Breast epithelium (tissue), 4 donors: ENCODE measurements around the gene UGT3A1. TPM values are rescaled to one million over a fixed set of nuclear protein-coding genes. Genes with fewer than 3 reads are reported as not detected.
"Not testable (repeated sequence)": the region's sequence is repeated elsewhere in the genome, so short reads cannot be mapped to it uniquely, and the experiment has no call there.

Source experiments
- DNase-seq, 2 donors: peaks; one replicate each; pipeline ENCODE4 v3.0.0-alpha.2; 2019; ENCODE audit warnings: low spot score in 2 of 2
- H3K27ac ChIP-seq, 2 donors: fragments of 200-600 bp; sonication (generic) in 1 of 2; one replicate each; pipeline ENCODE4 v1.5.1; 2016 to 2019; ENCODE audit warnings: mild to moderate bottlenecking in 1 of 2
- H3K27me3 ChIP-seq, 2 donors: fragments of 200-600 bp; sonication (generic) in 1 of 2; one replicate each; pipeline versions ENCODE4 v1.5.1 to v1.6.0; 2017 to 2019; ENCODE audit warnings: control low read depth in 1 of 2, mild to moderate bottlenecking in 1 of 2
- H3K36me3 ChIP-seq: fragments of 200-600 bp; one replicate; pipeline ENCODE4 v1.5.1; 2019
- H3K4me1 ChIP-seq, 2 donors: fragments of 200-600 bp; sonication (generic); one replicate each; pipeline ENCODE4 v1.5.1; 2016 to 2019; ENCODE audit warnings: control low read depth in 1 of 2
- H3K4me3 ChIP-seq, 3 donors: fragments of 200-600 bp; sonication (generic); 1 replicate in 2 of 3; 2 replicates in 1 of 3; pipeline ENCODE4 v1.5.1; 2016 to 2019; ENCODE audit warnings: mild to moderate bottlenecking in 3 of 3, moderate library complexity in 2 of 3
- H3K9me3 ChIP-seq, 2 donors: fragments of 200-600 bp; sonication (generic) in 1 of 2; one replicate each; pipeline ENCODE4 v1.5.1; 2016 to 2019; ENCODE audit warnings: control low read depth in 1 of 2
- CTCF ChIP-seq, 3 donors: fragments of 450-650 bp; IDR thresholded peaks; one replicate each; pipeline ENCODE4 v1.5.1; 2016 to 2017; ENCODE audit warnings: antibody characterized with exemption in 3 of 3, mild to moderate bottlenecking in 3 of 3, moderate library complexity in 3 of 3
- POLR2A ChIP-seq: fragments of 450-650 bp; IDR thresholded peaks from one replicate; pipeline ENCODE4 v1.6.1; 2016; ENCODE audit warnings: antibody characterized with exemption, mild to moderate bottlenecking, moderate library complexity
- POLR2AphosphoS5 ChIP-seq, 3 donors: sonication (generic); formaldehyde crosslinking; IDR thresholded peaks; one replicate each; pipeline ENCODE4 v1.6.1; 2017; ENCODE audit warnings: antibody characterized with exemption in 3 of 3
- intact Hi-C: fragments of 100-400 bp; cut with DNase I; formaldehyde crosslinking; loops from one replicate; pipeline ENCODE4 v1.15.1; 2023; ENCODE audit warnings: low total_unique reads
- total RNA-seq, 3 donors: library from RNA; depleted of rRNA; stranded (reverse); fragments of >200 nt; gene quantifications; one replicate each; pipeline ENCODE4 v1.1.0, GENCODE V29; 2016

Gene UGT3A1
- total RNA-seq, 3 donors from 2014 or later = not detected

GRCh38 chr5:36031223-36031622 lies 40.0 kb upstream of the UGT3A1 start:
- DNase-seq = no peak
- Histone ChIP-seq H3K36me3 (no peaks in the 10 kb centered on the region), H3K4me3 (no peak overlapping the region), H3K9me3 (no peaks in the 10 kb centered on the region), H3K27me3 (no peaks in the 10 kb centered on the region), H3K27ac (no peak overlapping the region), H3K4me1 (peaks cover 0 to 2% of the 10 kb centered on the region in 2 donors)
- no peak for TF ChIP-seq POLR2A
- no peak for TF ChIP-seq CTCF (IDR thresholded peaks at IDR 0.05)
- no peak for TF ChIP-seq POLR2AphosphoS5 (IDR thresholded peaks at IDR 0.05)
- intact Hi-C loops = no loop called here

- H3K9me3 ChIP-seq = no peaks in the 10 kb centered on the region
- H3K4me3 ChIP-seq = no peak overlapping the region
- TF ChIP-seq POLR2A = no peak
- TF ChIP-seq POLR2AphosphoS5 (IDR thresholded peaks at IDR 0.05) = no peak
- no peak for TF ChIP-seq CTCF (IDR thresholded peaks at IDR 0.05)
- peaks cover 0 to 2% of the 10 kb centered on the region in 2 donors for H3K4me1 ChIP-seq
- H3K27ac ChIP-seq = no peak overlapping the region
- H3K27me3 ChIP-seq = no peaks in the 10 kb centered on the region
- H3K36me3 ChIP-seq = no peaks in the 10 kb centered on the region
- intact Hi-C loops = no loop called here
- no peak for DNase-seq
These were observed 38.7 kb upstream of the UGT3A1 start for GRCh38 chr5:36029914-36030313.

- intact Hi-C loops = no loop called here
- H3K9me3 ChIP-seq = no peaks in the 10 kb centered on the region
- no peak overlapping the region for H3K4me3 ChIP-seq
- H3K27ac ChIP-seq = no peak overlapping the region
- no peaks in the 10 kb centered on the region for H3K36me3 ChIP-seq
- DNase-seq = no peak
- peaks cover 0 to 2% of the 10 kb centered on the region in 2 donors for H3K4me1 ChIP-seq
- TF ChIP-seq CTCF (IDR thresholded peaks at IDR 0.05) (no peak), POLR2AphosphoS5 (IDR thresholded peaks at IDR 0.05) (no peak), POLR2A (no peak)
- H3K27me3 ChIP-seq = no peaks in the 10 kb centered on the region
These were observed 37.8 kb upstream of the UGT3A1 start for GRCh38 chr5:36028816-36029465.

- Histone ChIP-seq H3K27ac (no peak overlapping the region), H3K36me3 (no peaks in the 10 kb centered on the region), H3K9me3 (no peaks in the 10 kb centered on the region), H3K4me1 (peaks cover 0 to 2% of the 10 kb centered on the region in 2 donors), H3K4me3 (no peak overlapping the region), H3K27me3 (no peaks in the 10 kb centered on the region)
- no peak for TF ChIP-seq CTCF (IDR thresholded peaks at IDR 0.05)
- no peak for TF ChIP-seq POLR2A
- no peak for TF ChIP-seq POLR2AphosphoS5 (IDR thresholded peaks at IDR 0.05)
- DNase-seq = no peak
- intact Hi-C loops = no loop called here
These were observed 36.5 kb upstream of the UGT3A1 start for GRCh38 chr5:36027711-36028110.

- DNase-seq = no peak
These were observed 35.7 kb upstream of the UGT3A1 start for GRCh38 chr5:36026706-36027465.

GRCh38 chr5:36022246-36022645 lies 31.1 kb upstream of the UGT3A1 start:
- H3K36me3 ChIP-seq, H3K27me3 ChIP-seq, H3K27ac ChIP-seq, H3K4me3 ChIP-seq, H3K9me3 ChIP-seq, DNase-seq, intact Hi-C loops, H3K4me1 ChIP-seq: not testable (repeated sequence)

More at GRCh38 chr5:36026706-36027465, 35.7 kb upstream of the UGT3A1 start:
- no peaks in the 10 kb centered on the region for H3K36me3 ChIP-seq
- no peak overlapping the region for H3K4me3 ChIP-seq
- no peaks in the 10 kb centered on the region for H3K9me3 ChIP-seq
- TF ChIP-seq POLR2A (no peak), POLR2AphosphoS5 (IDR thresholded peaks at IDR 0.05) (no peak), CTCF (IDR thresholded peaks at IDR 0.05) (no peak)
- no peaks in the 10 kb centered on the region for H3K27me3 ChIP-seq
- intact Hi-C loops = no loop called here
- H3K27ac ChIP-seq = no peak overlapping the region
- peaks cover 0 to 2% of the 10 kb centered on the region in 2 donors for H3K4me1 ChIP-seq

GRCh38 chr5:36019584-36019983 lies 28.4 kb upstream of the UGT3A1 start:
- intact Hi-C loops, H3K27me3 ChIP-seq, H3K27ac ChIP-seq, DNase-seq, H3K4me1 ChIP-seq, H3K36me3 ChIP-seq, H3K4me3 ChIP-seq: not testable (repeated sequence)
- H3K9me3 ChIP-seq = peaks cover 13 to 21% of the 10 kb centered on the region in 2 donors
